GM23338 (cell line): ENCODE results near the gene IRF1. TPM values are rescaled to one million over a fixed set of nuclear protein-coding genes. Genes with fewer than 3 reads are reported as not detected.

ENCODE experiments used
- ATAC-seq: fragments of 200-7000 bp; cut with Tn5 transposase; 3 replicates; pipeline ENCODE4 v1.9.1; 2020
- DNase-seq: peaks from one replicate; pipeline ENCODE4 v3.0.0-alpha.2; 2015; ENCODE audit warnings: low spot score
- H2AFZ ChIP-seq: fragments of 200-600 bp; sonication (generic); 2 replicates; pipeline ENCODE4 v1.8.0; 2016; ENCODE audit warnings: antibody characterized with exemption, mild to moderate bottlenecking, moderate library complexity
- H3F3A ChIP-seq: fragments of 200-600 bp; sonication (generic); replicated peaks from 2 replicates; pipeline ENCODE4 v1.8.0; 2017; ENCODE audit warnings: antibody characterized with exemption, mixed run types, low read depth
- H3K27ac ChIP-seq: fragments of 200-600 bp; sonication (generic); 2 replicates; pipeline ENCODE4 v1.6.1; 2016; ENCODE audit warnings: low read depth
- H3K27me3 ChIP-seq: fragments of 200-600 bp; sonication (generic); 2 replicates; pipeline ENCODE4 v1.8.0; 2016; ENCODE audit warnings: mild to moderate bottlenecking, mixed run types, moderate library complexity; ENCODE audit not compliant: insufficient read depth
- H3K36me3 ChIP-seq: fragments of 200-600 bp; sonication (generic); 2 replicates; pipeline ENCODE4 v1.8.0; 2016; ENCODE audit warnings: mild to moderate bottlenecking; ENCODE audit not compliant: insufficient read depth
- H3K4me1 ChIP-seq: fragments of 200-600 bp; sonication (generic); 2 replicates; pipeline ENCODE4 v1.8.0; 2016; ENCODE audit warnings: mild to moderate bottlenecking, moderate library complexity; ENCODE audit not compliant: insufficient read depth
- H3K4me2 ChIP-seq: fragments of 200-600 bp; sonication (generic); 2 replicates; pipeline ENCODE4 v1.7.1; 2017; ENCODE audit warnings: mixed run types
- H3K4me3 ChIP-seq: fragments of 200-600 bp; sonication (generic); 2 replicates; pipeline ENCODE4 v1.6.1; 2016; ENCODE audit warnings: mixed run types
- H3K79me2 ChIP-seq: fragments of 200-600 bp; sonication (generic); replicated peaks from 2 replicates; pipeline ENCODE4 v1.8.0; 2017; ENCODE audit warnings: mild to moderate bottlenecking; ENCODE audit not compliant: insufficient read depth
- H3K9me2 ChIP-seq: fragments of 200-600 bp; sonication (generic); 2 replicates; pipeline ENCODE4 v1.8.0; 2017; ENCODE audit not compliant: insufficient read depth
- H4K20me1 ChIP-seq: fragments of 200-600 bp; sonication (generic); replicated peaks from 2 replicates; pipeline ENCODE4 v1.8.0; 2017; ENCODE audit warnings: mild to moderate bottlenecking; ENCODE audit not compliant: insufficient read depth
- H3K27ac Mint-ChIP-seq: 2 replicates; pipeline ENCODE4 v1.8.0; 2020; ENCODE audit warnings: inconsistent platforms, mild to moderate bottlenecking, moderate library complexity, mixed read lengths
- H3K27me3 Mint-ChIP-seq: 3 replicates; pipeline ENCODE4 v1.8.0; 2022; ENCODE audit warnings: low read depth, mild to moderate bottlenecking, moderate library complexity, mixed read lengths, inconsistent platforms; ENCODE audit not compliant: insufficient read depth, poor library complexity
- H3K36me3 Mint-ChIP-seq: 3 replicates; pipeline ENCODE4 v1.8.0; 2021; ENCODE audit warnings: low read depth, mild to moderate bottlenecking, inconsistent platforms, moderate library complexity, mixed read lengths
- H3K4me1 Mint-ChIP-seq: 3 replicates; pipeline ENCODE4 v1.8.0; 2020; ENCODE audit warnings: mild to moderate bottlenecking, inconsistent platforms, mixed read lengths
- H3K4me3 Mint-ChIP-seq: 3 replicates; pipeline ENCODE4 v1.8.0; 2021; ENCODE audit warnings: moderate library complexity, mild to moderate bottlenecking, inconsistent platforms, mixed read lengths
- H3K9me3 Mint-ChIP-seq: 3 replicates; pipeline ENCODE4 v1.8.0; 2020; ENCODE audit warnings: moderate library complexity, mild to moderate bottlenecking, inconsistent platforms, mixed read lengths
- CREB1 ChIP-seq: fragments of 250-450 bp; sonication (Bioruptor Pico); IDR thresholded peaks from 2 replicates; pipeline ENCODE4 v1.5.0; 2020; ENCODE audit warnings: low read depth, mild to moderate bottlenecking, moderate library complexity
- CTCF ChIP-seq, 2 experiments: fragments of 200-600 bp in 1 of 2; sonication (generic) in 1 of 2; conservative IDR thresholded peaks; 2 replicates each; pipeline versions ENCODE4 v1.5.1 to v1.6.1; 2016 to 2017; ENCODE audit warnings: antibody characterized with exemption in 2 of 2, low read depth in 2 of 2, mild to moderate bottlenecking in 2 of 2, moderate library complexity in 1 of 2
- EZH2 ChIP-seq: fragments of 200-600 bp; sonication (generic); IDR thresholded peaks from one replicate; pipeline ENCODE4 v1.8.0; 2017; ENCODE audit warnings: antibody characterized with exemption, mild to moderate bottlenecking, low read depth; ENCODE audit not compliant: unreplicated experiment
- EZH2phosphoT487 ChIP-seq: fragments of 200-600 bp; sonication (generic); IDR thresholded peaks from one replicate; pipeline ENCODE4 v1.8.1; 2018; ENCODE audit warnings: antibody characterized with exemption; ENCODE audit not compliant: unreplicated experiment
- JUNB ChIP-seq: IDR thresholded peaks from one replicate; pipeline ENCODE4 v1.6.1; 2016; ENCODE audit warnings: antibody characterized with exemption; ENCODE audit not compliant: unreplicated experiment
- POLR2AphosphoS5 ChIP-seq: IDR thresholded peaks from 2 replicates; pipeline ENCODE4 v1.6.1; 2016; ENCODE audit warnings: antibody characterized with exemption, low read depth
- ZNF114 ChIP-seq: fragments of 250-450 bp; sonication (Bioruptor Pico); IDR thresholded peaks from 2 replicates; pipeline ENCODE4 v1.5.0; 2020; ENCODE audit warnings: mild to moderate bottlenecking, moderate library complexity
- ZNF331 ChIP-seq: fragments of 250-450 bp; sonication (Bioruptor Pico); IDR thresholded peaks from 2 replicates; pipeline ENCODE4 v1.5.0; 2020; ENCODE audit warnings: low read depth, mild to moderate bottlenecking, moderate library complexity
- polyA plus RNA-seq: library from polyadenylated mRNA; unstranded; fragments of >200 nt; fragmentation: Nextera tagmentation; extraction: Ambion mirVana; gene quantifications from 2 replicates; pipeline ENCODE4 v1.2.1, GENCODE V29; 2016
- total RNA-seq: library from RNA; depleted of rRNA; stranded (reverse); fragments of >200 nt; shearing (Covaris generic); gene quantifications from 2 replicates; pipeline ENCODE4 v1.2.3, GENCODE V29; 2014
- TF ChIP-seq, protein P1 (sequence below): fragments of 250-450 bp; sonication (Bioruptor Pico); IDR thresholded peaks from 2 replicates; pipeline ENCODE4 v1.5.0; 2020; ENCODE audit warnings: mild to moderate bottlenecking, moderate library complexity

IRF1 gene
- total and polyA plus RNA-seq, 2 experiments from 2014 or later = 6.9 to 8.6 TPM

GRCh38 chr5:132470010-132470392, 20.6 kb downstream of the IRF1 start:
- ATAC-seq (no peak), DNase-seq (no peak)

More at GRCh38 chr5:132470010-132470392, 20.6 kb downstream of the IRF1 start:
- Histone ChIP-seq H3K36me3 (no peaks in the 10 kb centered on the region), H3K79me2 (no peaks in the 10 kb centered on the region), H3K27ac (no peak overlapping the region), H3K27me3 (no peaks in the 10 kb centered on the region), H4K20me1 (no peaks in the 10 kb centered on the region), H2AFZ (no peak overlapping the region), H3K9me2 (no peaks in the 10 kb centered on the region), H3F3A (0 out of 2 replicates have a peak, but pooled peaks cover 1% of the 10 kb centered on the region), H3K4me2 (no peak overlapping the region), H3K4me1 (peaks cover 10% of the 10 kb centered on the region), H3K4me3 (no peak overlapping the region)
- Mint-ChIP-seq H3K4me3 (no peak overlapping the region), H3K27ac (no peak overlapping the region), H3K9me3 (peaks cover 8% of the 10 kb centered on the region; the same call in 2 of the 3 replicates), H3K36me3 (peaks cover 5% of the 10 kb centered on the region; the same call in 2 of the 3 replicates), H3K4me1 (peaks cover 25% of the 10 kb centered on the region), H3K27me3 (peaks cover 8% of the 10 kb centered on the region)
- TF ChIP-seq ZNF114 = no peak
- TF ChIP-seq JUNB = no peak
- TF ChIP-seq, protein P1, sequence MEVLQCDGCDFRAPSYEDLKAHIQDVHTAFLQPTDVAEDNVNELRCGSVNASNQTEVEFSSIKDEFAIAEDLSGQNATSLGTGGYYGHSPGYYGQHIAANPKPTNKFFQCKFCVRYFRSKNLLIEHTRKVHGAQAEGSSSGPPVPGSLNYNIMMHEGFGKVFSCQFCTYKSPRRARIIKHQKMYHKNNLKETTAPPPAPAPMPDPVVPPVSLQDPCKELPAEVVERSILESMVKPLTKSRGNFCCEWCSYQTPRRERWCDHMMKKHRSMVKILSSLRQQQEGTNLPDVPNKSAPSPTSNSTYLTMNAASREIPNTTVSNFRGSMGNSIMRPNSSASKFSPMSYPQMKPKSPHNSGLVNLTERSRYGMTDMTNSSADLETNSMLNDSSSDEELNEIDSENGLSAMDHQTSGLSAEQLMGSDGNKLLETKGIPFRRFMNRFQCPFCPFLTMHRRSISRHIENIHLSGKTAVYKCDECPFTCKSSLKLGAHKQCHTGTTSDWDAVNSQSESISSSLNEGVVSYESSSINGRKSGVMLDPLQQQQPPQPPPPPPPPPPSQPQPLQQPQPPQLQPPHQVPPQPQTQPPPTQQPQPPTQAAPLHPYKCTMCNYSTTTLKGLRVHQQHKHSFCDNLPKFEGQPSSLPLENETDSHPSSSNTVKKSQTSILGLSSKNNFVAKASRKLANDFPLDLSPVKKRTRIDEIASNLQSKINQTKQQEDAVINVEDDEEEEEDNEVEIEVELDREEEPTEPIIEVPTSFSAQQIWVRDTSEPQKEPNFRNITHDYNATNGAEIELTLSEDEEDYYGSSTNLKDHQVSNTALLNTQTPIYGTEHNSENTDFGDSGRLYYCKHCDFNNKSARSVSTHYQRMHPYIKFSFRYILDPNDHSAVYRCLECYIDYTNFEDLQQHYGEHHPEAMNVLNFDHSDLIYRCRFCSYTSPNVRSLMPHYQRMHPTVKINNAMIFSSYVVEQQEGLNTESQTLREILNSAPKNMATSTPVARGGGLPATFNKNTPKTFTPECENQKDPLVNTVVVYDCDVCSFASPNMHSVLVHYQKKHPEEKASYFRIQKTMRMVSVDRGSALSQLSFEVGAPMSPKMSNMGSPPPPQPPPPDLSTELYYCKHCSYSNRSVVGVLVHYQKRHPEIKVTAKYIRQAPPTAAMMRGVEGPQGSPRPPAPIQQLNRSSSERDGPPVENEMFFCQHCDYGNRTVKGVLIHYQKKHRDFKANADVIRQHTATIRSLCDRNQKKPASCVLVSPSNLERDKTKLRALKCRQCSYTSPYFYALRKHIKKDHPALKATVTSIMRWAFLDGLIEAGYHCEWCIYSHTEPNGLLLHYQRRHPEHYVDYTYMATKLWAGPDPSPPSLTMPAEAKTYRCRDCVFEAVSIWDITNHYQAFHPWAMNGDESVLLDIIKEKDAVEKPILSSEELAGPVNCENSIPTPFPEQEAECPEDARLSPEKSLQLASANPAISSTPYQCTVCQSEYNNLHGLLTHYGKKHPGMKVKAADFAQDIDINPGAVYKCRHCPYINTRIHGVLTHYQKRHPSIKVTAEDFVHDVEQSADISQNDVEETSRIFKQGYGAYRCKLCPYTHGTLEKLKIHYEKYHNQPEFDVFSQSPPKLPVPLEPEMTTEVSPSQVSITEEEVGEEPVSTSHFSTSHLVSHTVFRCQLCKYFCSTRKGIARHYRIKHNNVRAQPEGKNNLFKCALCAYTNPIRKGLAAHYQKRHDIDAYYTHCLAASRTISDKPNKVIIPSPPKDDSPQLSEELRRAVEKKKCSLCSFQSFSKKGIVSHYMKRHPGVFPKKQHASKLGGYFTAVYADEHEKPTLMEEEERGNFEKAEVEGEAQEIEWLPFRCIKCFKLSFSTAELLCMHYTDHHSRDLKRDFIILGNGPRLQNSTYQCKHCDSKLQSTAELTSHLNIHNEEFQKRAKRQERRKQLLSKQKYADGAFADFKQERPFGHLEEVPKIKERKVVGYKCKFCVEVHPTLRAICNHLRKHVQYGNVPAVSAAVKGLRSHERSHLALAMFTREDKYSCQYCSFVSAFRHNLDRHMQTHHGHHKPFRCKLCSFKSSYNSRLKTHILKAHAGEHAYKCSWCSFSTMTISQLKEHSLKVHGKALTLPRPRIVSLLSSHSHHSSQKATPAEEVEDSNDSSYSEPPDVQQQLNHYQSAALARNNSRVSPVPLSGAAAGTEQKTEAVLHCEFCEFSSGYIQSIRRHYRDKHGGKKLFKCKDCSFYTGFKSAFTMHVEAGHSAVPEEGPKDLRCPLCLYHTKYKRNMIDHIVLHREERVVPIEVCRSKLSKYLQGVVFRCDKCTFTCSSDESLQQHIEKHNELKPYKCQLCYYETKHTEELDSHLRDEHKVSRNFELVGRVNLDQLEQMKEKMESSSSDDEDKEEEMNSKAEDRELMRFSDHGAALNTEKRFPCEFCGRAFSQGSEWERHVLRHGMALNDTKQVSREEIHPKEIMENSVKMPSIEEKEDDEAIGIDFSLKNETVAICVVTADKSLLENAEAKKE (CRISPR knock-in tag) = no peak
- TF ChIP-seq POLR2AphosphoS5 = no peak
- no peak for TF ChIP-seq CTCF (conservative IDR thresholded peaks at IDR 0.05; ENCODE audit: low read depth in 2 of 2)
- no peak for TF ChIP-seq ZNF331 (CRISPR knock-in tag)
- no peak for TF ChIP-seq EZH2phosphoT487
- no peak for TF ChIP-seq CREB1
- TF ChIP-seq EZH2 = no peak
